ENCODE measurements around the gene DIMT1. TPM values are rescaled to one million over a fixed set of nuclear protein-coding genes. Genes with fewer than 3 reads are reported as not detected.

The DIMT1 gene
- total RNA-seq, 4 donors from 2014 or later, result 13.5 to 28.3 (median 21.4) TPM

DNA sequence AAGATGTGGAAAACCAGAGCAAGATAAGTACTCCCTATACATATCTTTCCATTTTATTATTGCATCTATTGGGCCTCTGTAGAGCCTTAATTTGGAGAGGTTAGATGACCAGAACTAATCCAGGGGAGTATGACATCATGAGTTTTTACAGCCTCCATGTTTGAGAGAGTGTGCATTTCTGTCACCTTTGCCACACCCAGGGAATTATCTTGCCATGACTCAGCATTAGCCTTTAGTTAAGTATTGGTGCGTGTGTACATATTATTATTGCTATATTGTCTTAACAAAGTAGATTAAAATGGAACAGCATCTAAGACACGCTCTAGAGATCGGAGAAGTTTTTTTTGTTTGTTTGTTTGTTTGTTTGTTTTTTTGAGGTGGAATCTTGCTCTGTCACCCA, 27.6 kb downstream of the DIMT1 start:
- Histone ChIP-seq H3K4me3 (no peak overlapping the region), H3K9me3 (no peaks in the 10 kb centered on the region), H3K27me3 (no peaks in the 10 kb centered on the region), H3K36me3 (peaks cover 0 to 68% of the 10 kb centered on the region in 2 donors), H3K27ac (no peak overlapping the region), H3K4me1 (no peaks in the 10 kb centered on the region)
- in situ Hi-C loops (cut with MboI; ENCODE audit: low sequenced_read_pairs in 4 of 4) (no loop called here), intact Hi-C loops (cut with DNase I; ENCODE audit: low total_unique reads) (no loop called here)
- ATAC-seq, result no peak
- no peak for DNase-seq
- no peak for TF ChIP-seq POLR2A (IDR thresholded peaks at IDR 0.05)
- TF ChIP-seq, protein P1, sequence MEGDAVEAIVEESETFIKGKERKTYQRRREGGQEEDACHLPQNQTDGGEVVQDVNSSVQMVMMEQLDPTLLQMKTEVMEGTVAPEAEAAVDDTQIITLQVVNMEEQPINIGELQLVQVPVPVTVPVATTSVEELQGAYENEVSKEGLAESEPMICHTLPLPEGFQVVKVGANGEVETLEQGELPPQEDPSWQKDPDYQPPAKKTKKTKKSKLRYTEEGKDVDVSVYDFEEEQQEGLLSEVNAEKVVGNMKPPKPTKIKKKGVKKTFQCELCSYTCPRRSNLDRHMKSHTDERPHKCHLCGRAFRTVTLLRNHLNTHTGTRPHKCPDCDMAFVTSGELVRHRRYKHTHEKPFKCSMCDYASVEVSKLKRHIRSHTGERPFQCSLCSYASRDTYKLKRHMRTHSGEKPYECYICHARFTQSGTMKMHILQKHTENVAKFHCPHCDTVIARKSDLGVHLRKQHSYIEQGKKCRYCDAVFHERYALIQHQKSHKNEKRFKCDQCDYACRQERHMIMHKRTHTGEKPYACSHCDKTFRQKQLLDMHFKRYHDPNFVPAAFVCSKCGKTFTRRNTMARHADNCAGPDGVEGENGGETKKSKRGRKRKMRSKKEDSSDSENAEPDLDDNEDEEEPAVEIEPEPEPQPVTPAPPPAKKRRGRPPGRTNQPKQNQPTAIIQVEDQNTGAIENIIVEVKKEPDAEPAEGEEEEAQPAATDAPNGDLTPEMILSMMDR (IDR thresholded peaks at IDR 0.05 in 4 of 5, conservative IDR thresholded peaks at IDR 0.05 in 1 of 5), result no peak

DNA sequence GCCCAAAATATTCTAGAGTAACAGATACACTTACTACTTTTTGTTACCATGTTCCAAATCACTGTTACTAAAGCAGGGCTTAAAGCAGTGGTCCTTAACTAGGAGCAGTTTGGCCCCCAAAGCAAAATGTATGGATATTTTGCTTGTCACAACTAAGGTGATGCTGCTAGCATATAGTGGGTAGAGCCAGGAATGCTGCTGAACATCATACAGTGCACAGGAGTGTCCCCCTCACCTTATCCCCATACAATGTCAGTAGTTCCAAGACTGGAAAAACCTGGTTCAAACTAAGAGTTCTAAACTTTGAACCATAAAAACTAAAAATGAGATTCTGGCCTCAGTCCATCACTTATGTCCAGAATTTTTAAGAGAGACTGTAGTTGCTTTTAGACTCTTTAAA, 28.1 kb downstream of the DIMT1 start:
- H3K27me3 ChIP-seq, result no peaks in the 10 kb centered on the region
- TF ChIP-seq, protein P1 (IDR thresholded peaks at IDR 0.05 in 4 of 5, conservative IDR thresholded peaks at IDR 0.05 in 1 of 5), result no peak
- TF ChIP-seq POLR2A (IDR thresholded peaks at IDR 0.05), result no peak

DNA sequence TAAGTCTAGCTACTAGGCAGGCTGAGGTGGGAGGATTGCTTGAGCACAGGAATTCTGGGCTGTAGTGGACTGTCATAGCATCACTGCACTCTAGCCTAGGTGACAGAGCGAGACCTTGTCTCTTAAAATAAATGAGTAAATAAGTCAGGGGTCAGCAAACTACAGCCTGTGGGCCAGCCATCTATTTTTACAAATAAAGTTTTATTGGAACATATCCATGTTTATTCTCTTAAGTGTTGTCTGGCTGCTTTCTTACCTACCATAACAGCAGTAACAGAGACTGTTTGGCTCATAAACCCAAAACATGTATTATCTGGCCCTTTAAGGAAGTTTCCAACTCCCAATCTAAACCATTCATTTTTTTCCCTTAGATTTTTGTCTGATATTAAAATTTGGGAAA, 29.6 kb downstream of the DIMT1 start:
- DNase-seq (no peak), ATAC-seq (no peak)
- no peak for TF ChIP-seq POLR2A (IDR thresholded peaks at IDR 0.05)
- TF ChIP-seq, protein P1 (IDR thresholded peaks at IDR 0.05 in 4 of 5, conservative IDR thresholded peaks at IDR 0.05 in 1 of 5), result no peak
- no peaks in the 10 kb centered on the region for H3K27me3 ChIP-seq
- intact Hi-C loops (cut with DNase I; ENCODE audit: low total_unique reads), result no loop called here
- in situ Hi-C loops (cut with MboI; ENCODE audit: low sequenced_read_pairs in 4 of 4), result no loop called here
- no peaks in the 10 kb centered on the region for H3K9me3 ChIP-seq
- peaks cover 0 to 54% of the 10 kb centered on the region in 2 donors for H3K36me3 ChIP-seq
- no peak overlapping the region for H3K27ac ChIP-seq
- no peaks in the 10 kb centered on the region for H3K4me1 ChIP-seq
- no peak overlapping the region for H3K4me3 ChIP-seq

More for the DNA sequence above, 28.1 kb downstream of the DIMT1 start:
- no peak overlapping the region for H3K4me3 ChIP-seq
- in situ Hi-C loops (cut with MboI; ENCODE audit: low sequenced_read_pairs in 4 of 4) (no loop called here), intact Hi-C loops (cut with DNase I; ENCODE audit: low total_unique reads) (no loop called here)
- no peak for DNase-seq
- H3K36me3 ChIP-seq, result peaks cover 0 to 67% of the 10 kb centered on the region in 2 donors
- ATAC-seq, result no peak
- no peaks in the 10 kb centered on the region for H3K9me3 ChIP-seq
- H3K27ac ChIP-seq, result no peak overlapping the region
- H3K4me1 ChIP-seq, result no peaks in the 10 kb centered on the region

DNA sequence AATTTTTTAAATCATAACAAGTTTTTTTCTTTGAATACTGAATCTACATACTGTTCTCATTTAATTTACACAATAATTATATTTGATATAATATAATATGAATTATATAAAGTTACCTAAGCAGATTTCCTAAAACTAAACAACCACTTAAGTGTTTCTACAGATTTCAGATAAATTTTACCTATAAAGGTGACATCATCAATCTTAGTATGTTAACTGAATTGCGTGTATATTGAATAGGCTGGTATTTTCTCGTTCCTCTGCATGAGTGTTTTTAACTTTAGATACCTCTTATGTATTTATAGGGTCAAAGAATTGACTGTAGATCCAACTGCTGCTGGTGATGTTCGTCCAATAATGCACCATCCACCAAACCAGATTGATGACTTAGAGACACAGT, 30.3 kb downstream of the DIMT1 start:
- DNase-seq, result no peak
- Histone ChIP-seq H3K36me3 (peaks cover 0 to 46% of the 10 kb centered on the region in 2 donors), H3K4me1 (no peaks in the 10 kb centered on the region), H3K27me3 (no peaks in the 10 kb centered on the region), H3K27ac (no peak overlapping the region), H3K4me3 (no peak overlapping the region), H3K9me3 (no peaks in the 10 kb centered on the region)
- ATAC-seq, result no peak
- in situ Hi-C loops (cut with MboI; ENCODE audit: low sequenced_read_pairs in 4 of 4) (no loop called here), intact Hi-C loops (cut with DNase I; ENCODE audit: low total_unique reads) (no loop called here)
- no peak for TF ChIP-seq POLR2A (IDR thresholded peaks at IDR 0.05)
- TF ChIP-seq, protein P1 (IDR thresholded peaks at IDR 0.05 in 4 of 5, conservative IDR thresholded peaks at IDR 0.05 in 1 of 5), result no peak

DNA sequence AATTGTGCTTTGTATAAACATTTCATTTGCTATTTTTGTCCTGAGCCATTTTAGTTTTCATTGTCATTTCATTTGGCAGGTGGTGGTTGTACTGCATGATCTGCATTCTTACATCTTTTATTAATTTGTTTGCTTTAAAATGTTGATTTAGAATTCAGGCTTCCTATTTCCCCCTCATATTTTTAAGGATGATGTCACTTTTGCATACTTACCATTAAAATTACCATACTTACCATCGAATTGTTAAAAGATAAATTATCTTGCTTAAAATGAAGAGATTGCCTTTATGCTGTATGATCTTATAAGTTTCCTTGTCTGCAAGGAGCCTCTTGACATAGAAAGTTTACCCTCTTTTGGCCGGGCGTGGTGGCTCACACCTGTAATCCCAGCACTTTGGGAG, 31.1 kb downstream of the DIMT1 start:
- ATAC-seq (no peak), DNase-seq (no peak)
- Histone ChIP-seq H3K27ac (no peak overlapping the region), H3K36me3 (peaks cover 0 to 39% of the 10 kb centered on the region in 2 donors), H3K9me3 (no peaks in the 10 kb centered on the region), H3K4me1 (no peaks in the 10 kb centered on the region), H3K27me3 (no peaks in the 10 kb centered on the region), H3K4me3 (no peak overlapping the region)
- intact Hi-C loops (cut with DNase I; ENCODE audit: low total_unique reads) (no loop called here), in situ Hi-C loops (cut with MboI; ENCODE audit: low sequenced_read_pairs in 4 of 4) (no loop called here)
- no peak for TF ChIP-seq POLR2A (IDR thresholded peaks at IDR 0.05)
- TF ChIP-seq, protein P1 (IDR thresholded peaks at IDR 0.05 in 4 of 5, conservative IDR thresholded peaks at IDR 0.05 in 1 of 5), result no peak

All from gastrocnemius medialis (tissue), 4 donors.